Skin of body (tissue), 2 donors: ENCODE measurements around the gene PACS2. TPM values are rescaled to one million over a fixed set of nuclear protein-coding genes. Genes with fewer than 3 reads are reported as not detected.
A peak's percentile ranks its signal among the peaks of the same experiment; 100 is the strongest.
"Not testable (repeated sequence)": the region's sequence is repeated elsewhere in the genome, so short reads cannot be mapped to it uniquely, and the experiment has no call there.

Experiments
- DNase-seq: peaks from one replicate; lab custom pipeline; 2025; lab: John Stamatoyannopoulos, UW
- total RNA-seq: library from RNA; depleted of rRNA; stranded (reverse); fragments of >200 nt; gene quantifications from one replicate; pipeline ENCODE4 v1.2.3, GENCODE V29; 2014

PACS2 gene
- total RNA-seq, 1 donor from 2014 or later: 44.9 TPM

DNA sequence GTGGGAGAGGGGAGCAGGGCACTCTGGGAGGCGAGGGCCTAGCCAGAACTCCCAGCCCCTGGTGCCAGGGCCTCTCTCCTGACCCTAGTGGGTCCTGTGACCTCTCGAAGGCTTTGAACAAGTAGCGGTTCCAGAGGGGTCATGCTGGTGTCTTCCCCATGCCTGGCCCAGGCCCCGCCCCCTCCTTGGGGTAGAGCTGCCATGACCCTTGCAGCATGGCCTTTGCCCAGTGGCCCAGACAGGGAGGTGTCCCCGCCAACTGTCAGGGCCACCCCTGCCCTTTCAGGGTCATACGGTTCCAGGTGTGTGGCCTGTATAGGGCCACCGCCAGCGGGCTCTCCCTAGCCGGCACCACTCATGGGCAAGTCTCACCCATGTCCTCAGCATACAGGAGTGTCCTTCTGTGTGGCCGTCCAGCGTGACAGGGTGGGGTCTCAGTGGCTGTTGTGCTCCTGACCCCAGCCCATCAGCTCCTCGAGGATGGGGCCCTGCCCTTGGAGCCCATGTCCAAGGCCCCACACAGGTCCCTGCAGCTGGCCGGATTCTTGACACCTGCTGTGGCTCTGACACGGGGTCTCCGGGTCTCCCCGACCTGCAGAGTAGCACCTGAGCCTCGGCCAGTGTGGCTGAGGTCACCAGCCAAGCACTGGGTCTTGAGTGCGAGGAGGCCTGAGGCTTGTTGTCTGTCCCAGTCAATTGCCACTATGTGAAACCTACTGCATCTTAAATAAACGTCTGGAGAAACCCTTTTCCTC is 34.6 kb downstream of the PACS2 start:
- no peak for DNase-seq

DNA sequence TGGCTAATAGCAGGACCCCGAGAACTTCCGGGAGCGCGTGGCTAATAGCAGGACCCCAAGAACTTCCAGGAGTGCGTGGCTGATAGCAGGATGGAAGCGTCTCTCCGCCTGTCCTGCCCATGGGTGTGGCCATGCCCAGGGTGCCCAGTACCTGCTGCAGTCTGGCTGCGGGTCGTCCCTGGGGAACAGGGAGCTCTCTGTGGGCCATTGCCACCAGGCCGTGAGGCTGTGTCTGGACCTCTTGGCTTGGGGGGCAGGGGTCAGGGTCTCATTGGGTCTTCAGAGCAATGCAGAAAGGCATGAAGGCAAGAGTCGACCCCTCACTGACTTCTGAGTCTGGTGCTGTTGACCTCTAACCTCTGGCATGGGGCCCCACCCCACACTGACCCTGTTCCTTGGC is 35.4 kb downstream of the PACS2 start:
- DNase-seq: no peak

DNA sequence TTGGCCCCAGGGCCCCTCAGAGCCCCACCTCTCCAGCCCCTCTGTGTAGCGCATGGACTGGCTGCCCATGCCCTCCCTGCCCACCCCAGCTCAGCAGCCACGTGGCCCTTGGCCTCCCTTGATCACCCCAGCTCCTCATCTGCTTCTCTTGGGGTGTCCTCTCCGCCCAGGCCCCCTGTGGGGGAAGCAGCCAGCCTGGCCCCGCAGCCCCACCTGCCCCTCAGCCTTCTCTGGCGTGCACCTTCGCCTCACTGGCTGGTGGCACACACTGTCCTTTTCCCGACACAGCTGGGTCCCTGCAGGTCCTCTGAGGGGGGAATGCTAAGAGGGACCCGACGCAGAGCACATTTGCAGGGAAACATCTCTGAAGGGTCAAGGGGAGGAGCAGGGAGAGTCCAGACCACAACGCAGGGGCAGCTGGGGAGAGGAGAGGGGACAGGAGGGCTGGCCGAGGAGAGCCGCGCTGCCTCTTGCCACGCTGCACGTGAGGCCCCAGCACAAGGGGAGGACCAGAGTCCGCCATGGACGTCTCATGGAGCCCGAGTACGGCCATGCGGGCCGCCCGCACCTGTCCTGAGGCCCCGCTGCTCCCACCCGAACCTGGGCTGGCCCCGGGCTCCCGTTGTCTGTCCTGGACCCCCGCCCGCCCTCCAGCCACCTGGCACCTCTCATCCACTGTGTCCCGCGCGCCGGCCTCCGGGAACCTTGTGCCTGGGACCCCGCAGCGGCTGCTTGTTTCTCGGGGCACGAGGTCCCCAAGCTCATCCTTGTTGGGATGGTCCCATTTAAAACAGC is 36.1 kb downstream of the PACS2 start:
- DNase-seq: no peak

DNA sequence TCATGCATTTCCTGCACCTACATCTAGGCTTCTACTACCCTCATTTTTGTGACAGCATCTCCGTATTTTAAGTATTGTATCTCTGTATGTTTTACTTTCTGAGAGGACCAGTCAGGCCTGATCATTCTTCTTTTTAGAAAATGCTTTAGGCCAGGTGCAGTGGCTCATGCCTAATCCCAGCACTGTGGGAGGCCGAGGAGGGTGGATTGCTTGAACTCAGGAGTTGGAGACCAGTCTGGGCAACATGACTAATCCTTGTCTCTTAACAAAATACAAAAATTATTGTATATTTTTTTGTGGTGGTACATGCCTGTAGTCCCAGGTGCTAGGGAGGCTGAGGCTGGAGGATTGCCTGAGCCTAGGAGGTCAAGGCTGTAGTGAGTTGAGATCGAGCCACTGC is 36.9 kb downstream of the PACS2 start:
- DNase-seq: no peak

DNA sequence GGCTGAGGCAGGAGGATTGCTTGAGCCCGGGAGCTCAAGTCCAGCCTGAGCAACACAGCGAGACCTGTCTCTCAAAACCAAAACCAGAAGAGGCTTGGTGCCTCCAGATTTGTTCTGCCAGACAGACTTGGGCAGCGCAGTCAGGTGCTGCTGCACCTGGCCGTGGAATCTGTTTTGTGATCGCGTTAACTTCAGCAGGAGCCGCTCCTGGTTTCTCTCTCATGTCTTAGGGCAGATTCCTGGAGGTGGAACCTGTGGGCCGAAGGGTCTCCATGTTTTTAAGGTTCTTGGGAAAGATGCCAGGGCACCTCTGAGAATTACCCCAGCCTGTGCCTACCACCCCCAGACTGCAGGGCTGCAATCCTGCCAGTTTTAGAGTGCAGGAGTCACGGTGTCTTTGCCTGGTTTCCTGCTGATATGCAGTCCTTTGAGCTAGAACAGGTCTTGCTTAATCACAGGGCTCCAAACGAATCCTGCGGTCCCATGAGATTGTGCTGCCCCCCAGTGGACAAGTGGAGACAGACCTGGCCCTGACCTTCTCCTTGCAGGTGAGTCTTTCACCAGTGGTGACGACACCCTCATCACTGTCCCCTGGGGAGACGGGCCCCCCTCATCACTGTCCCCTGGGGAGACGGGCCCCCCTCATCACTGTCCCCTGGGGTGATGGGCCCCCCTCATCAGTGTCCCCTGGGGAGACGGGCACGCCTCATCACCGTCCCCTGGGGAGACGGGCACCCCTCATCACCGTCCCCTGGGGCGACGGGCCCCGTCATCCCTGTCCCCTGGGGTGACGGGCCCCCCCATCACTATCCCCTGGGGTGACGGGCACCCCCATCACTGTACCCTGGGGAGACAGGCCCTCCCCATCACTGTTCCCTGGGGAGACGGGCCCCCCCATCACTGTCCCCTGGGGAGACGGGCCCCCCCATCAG is 37.6 kb downstream of the PACS2 start:
- peak; percentile 59 for DNase-seq

DNA sequence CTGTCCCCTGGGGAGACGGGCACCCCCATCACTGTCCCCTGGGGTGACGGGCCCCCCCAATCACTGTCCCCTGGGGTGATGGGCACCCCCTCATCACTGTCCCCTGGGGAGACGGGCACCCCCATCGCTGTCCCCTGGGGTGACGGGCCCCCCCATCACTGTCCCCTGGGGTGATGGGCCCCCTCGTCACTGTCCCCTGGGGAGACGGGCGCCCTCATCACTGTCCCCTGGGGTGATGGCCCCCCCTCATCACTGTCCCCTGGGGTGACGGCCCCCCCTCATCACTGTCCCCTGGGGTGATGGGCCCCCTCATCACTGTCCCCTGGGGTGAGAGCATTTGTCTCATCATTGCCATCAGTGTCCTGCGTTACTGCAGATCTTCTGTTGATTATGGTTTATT is 38.6 kb downstream of the PACS2 start:
- no peak for DNase-seq

DNA sequence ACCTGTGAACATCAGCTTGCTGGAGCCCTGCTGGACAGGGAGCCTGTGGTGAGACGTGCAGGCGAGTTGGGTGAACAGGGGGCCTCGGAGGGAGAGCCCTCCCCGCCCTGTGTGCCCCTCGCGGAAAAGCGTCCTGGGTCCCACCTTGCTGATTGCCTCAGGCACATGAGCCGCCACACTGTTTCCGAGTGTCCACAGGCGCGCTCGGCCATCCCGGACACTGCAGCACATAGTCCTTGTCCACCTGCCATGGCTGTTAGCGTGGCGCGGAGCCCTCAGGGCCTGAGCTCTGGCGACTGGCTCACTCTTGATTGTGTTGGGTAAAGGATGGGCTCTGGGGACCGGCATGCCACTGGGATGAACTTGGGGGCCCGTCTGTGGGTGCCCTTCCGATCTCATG is 40.0 kb downstream of the PACS2 start:
- no peak for DNase-seq

DNA sequence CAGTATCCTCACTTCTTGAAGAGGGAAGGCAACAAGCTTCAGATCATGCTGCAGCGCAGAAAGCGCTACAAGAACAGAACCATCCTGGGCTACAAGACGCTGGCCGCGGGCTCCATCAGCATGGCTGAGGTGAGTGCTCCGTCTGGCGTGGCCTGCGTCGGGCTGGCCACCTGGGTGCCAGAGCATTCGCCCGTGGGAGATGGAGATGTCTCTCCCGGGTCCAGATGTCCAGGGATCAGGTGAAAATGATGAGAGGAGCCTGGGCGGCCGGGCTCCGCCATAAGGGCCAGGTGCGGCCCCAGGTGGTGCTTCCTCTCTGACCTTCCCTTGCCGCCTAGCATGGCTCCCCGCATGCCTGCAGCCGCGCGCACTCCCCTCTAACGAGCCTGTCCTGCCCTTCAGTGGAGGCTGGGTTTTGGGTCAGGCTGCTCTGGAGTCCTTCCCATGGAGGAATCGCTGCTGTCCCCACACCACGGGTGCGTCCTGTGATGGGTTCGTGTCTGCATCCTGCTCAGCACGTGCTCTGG is 40.6 kb downstream of the PACS2 start:
- no peak for DNase-seq

DNA sequence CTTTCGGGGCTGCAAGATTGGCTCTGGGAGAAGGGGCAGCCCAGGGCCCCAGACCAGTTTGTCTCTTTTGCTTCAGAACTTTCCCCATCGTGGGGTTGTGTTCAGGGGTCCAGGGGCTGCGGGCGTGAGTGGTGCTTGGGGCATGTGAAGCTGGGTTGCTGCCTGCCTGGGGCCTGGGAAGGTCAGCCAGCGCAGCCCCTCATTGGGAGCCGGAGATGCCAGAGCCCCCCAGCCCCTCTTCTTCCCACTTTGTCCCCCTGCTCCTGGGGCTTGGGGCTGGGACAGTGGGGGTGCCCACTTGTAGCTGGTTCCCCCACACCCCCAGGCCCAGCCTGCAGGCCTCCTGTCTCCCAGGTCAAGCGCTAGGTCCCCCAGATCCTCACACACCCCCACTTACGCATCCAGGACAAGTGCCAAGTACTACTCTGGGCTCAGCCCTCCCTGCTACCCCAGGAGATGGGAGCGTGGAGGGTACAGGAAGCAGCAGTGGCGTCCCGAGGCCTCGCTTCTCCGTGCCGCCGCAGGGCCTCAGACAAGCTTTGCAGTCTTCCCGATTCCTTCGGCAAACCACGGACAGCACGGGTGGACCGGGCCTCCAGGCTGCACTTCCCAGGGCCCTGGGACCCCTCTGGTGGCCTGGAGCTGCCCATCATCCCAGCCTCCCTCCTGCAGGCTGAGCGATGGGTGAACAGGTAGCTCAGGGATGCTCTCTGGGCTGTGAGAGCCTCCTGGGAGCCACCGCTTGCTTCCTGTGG is 41.5 kb downstream of the PACS2 start:
- no peak for DNase-seq

DNA sequence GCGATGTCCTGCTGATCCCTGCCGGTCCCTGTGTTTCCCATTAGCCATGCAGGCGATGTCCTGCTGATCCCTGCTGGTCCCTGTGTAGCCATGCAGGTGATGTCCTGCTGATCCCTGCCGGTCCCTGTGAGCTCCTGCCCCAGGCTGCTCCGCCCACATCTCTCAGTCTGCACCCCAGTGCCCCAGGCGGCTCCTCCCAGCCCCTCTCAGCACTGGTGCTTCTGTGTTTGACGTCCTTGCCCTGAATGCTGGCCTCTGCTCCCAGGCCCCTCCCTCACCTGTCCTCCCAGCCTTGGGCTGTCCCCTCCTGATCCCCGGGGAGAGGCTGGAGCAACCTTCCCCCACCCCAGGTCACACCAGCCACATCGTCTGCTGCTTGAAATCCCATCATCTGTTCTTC is 42.4 kb downstream of the PACS2 start:
- no peak for DNase-seq

DNA sequence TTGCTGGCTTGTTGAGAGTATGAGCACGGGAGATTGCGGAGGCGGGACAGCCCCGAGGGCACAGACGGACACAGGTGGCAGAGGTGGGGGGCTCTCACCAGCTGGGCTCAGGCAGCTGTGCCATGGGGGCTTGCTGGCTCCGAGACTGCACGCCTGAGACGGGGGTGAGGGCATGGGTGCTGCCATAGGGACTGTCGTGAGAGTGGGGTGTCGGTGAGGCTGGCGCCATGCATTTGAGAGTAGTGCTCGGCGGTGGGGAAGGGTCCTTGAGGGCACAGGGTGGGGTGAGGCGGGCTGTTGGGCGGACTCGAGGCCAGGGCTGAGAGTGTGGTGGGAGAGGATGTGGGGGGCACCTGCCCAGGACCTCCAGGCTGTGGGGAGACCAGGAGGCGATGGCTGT is 43.1 kb downstream of the PACS2 start:
- DNase-seq: no peak

DNA sequence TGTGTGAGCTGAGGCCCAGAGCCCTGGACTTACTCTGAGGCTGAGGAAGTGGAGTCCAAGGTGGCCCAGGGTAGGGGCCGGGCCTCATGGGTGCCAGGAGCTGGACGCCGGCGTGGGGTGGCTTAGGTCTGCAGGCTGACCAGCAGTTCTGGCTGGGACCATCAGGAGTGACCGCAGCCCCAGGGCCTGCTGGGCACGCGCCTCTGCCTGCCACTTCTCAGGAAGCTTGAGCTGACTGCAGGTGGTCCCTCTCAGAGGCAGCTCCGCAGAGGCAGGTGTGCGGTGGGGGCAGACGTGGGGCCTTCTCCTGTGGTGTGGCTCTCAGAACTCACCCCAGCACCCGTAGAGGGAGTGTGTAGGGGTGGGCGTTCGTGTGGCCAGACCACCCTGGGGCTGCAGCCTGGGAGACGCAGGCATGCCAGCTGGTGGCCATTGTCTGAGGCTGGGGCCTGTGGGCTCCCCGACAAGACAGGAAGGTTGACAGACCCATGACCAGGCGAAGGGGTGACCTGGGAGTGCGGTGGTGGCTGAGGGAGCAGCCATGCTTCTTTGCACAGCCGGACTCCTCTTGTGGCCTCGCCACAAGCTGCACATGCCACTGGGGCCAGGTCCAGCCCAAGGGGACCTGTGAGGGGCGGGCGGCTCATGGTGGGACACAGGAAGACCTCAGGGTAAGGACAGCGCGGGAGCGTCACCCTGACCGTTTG is 43.7 kb downstream of the PACS2 start:
- DNase-seq: no peak

DNA sequence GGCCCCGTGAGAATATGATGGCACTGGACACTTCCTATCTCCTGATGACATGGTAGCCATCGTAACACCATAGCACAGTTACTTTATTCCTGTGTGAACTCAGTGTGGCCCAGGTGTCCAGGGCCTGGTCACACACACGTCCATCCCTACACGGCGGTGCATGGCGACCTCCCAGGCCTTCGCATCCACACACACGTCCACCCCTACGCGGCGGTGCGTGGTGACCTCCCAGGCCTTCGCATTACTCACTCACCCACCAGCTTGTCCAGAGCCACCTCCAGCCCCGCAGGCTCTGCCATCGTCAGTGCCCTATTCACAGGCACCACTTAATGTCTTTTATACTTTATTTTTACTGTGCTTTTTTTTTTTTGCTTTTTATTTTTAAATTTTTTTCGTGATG is 44.4 kb downstream of the PACS2 start:
- DNase-seq: no peak

DNA sequence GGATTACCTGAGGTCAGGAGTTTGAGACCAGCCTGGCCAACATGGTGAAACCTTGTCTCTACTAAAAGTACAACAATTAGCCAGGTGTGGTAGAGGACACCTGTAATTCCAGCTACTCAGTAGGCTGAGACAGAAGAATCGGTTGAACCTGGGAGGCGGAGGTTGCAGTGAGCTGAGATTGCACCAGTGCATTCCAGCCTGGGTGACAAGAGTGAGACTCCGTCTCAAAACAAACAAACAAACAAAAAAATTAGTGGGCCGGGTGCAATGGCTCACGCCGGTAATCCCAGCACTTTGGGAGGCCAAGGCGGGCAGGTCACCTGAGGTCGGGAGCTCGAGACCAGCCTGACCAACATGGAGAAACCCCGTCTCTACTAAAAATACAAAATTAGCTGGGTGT is 46.9 kb downstream of the PACS2 start:
- DNase-seq: not testable (repeated sequence)

DNA sequence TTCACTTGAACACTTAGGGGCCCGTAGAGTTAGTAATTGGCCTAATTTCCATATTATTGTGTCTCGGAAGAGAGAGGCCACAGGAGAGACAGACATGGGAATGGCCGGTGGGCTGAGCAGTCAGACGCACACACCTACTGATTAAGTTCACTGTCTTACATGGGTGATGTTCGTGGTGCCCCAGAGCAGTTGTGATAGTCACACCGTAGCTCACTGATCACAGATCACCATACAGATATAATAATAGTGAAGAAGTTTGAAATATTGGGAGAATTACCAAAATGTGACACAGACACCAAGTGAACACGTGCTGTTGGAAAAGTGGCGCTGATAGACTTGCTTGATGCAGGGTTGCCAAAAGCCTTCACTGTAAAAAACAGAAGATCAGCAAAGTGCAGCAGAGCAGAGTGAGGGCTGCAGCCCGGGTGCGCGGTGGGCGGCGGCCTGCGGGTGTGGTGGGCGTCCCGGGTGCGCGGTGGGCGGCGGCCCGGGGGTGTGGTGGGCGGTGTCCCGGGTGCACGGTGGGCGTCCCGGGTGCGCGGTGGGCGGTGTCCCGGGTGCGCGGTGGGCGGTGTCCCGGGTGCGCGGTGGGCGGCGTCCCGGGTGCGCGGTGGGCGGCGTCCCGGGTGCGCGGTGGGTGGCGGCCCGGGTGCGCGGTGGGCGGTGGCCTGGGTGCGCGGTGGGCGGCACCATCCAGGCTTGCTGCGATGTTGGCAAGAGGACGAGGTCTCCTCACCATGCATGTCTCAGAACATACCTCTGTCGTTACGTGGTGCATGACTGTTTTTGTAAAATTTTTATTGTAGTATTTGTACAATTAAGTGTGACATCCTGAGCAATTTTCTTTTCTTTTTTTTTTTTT is 49.5 kb downstream of the PACS2 start:
- DNase-seq: peak; percentile 5

DNA sequence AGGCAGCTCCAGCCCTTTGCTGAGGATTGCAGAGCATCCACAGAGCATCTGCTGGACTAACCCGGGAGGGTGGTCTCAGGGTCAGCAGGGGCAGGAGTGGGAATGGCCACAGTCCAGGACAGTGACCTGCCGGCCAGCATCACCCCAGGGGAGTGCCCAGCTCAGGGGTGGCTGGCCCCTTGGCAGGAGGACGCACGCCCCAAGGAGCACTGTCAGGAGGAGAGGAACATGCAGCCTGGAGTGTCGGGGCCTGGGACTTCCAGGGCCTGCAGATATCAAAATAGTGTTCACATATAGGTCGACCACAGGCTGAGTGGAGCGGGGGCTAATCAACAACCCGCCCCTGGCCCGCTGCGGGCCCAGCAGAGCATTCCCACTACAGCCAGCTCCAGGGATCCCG is 50.6 kb downstream of the PACS2 start:
- no peak for DNase-seq

DNA sequence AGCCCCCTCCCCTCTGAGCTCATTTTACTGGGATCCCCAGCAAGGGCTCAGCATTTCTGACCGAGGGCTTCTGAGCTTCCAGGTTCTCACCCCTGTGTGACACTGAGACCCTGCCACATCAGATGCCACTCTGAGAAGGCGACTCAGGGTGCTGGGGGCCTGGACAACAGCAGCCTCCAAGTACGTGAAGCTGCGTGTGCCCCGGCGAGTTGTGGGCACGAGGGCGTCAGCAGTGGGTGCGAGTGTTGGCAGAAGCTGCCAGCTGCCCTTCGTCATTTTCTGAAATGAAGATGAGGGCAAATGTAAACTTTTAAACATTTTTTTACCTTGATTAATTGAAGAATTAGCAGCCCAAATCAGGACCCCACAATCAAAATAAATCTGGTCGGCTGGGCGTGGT is 51.1 kb downstream of the PACS2 start:
- DNase-seq: no peak

DNA sequence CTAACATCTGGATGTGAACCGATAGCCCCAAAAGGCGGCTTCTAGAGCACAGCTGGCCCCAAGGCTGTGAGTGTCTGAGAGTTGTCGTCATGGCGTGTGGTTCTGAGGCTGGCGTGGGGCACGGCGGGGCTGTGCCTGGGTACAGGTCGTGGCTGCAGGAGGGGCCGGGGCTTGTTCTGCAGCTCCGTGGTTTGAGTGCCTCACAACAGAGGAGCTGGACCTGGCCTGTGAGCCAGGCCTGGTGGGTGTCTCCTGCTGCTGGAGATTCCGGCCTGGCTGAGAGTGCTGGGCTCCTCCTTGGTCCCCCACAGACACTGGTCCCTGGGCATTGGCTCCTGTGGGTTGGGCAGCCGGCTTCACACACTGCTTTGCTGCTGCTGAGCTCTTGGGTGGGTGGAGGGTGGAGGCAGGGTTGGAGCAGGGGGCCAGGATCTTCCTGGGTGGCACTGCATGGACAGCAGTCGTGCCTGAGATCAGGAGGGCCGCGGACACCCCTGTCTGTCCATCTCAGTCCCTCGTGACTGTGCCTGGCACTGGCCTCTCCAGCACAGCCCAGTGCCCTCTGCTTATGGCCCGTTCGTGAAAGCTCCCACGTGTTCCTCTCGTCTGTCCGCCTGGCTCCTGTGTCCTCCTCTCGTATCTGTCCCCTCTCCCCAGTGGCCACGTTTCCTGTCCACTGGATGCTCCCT is 52.0 kb downstream of the PACS2 start:
- DNase-seq: no peak
